Heart right ventricle (tissue), 16 donors: Measurements from ENCODE around the gene TSPOAP1. TPM values are rescaled to one million over a fixed set of nuclear protein-coding genes. Genes with fewer than 3 reads are reported as not detected.

Source experiments
- ATAC-seq, 8 donors: fragments of 200-7000 bp; cut with Tn5 transposase; one replicate each; pipeline ENCODE4 v1.9.1; 2020; ENCODE audit warnings: mild to moderate bottlenecking in 8 of 8, moderate library complexity in 8 of 8, moderate number of reproducible peaks in 1 of 8
- DNase-seq, 2 donors: peaks; one replicate each; pipeline ENCODE4 v3.0.0-alpha.2; 2020
- H3K27ac ChIP-seq, 10 donors: fragments of 200-600 bp; sonication (generic) in 2 of 10; one replicate each; pipeline versions ENCODE4 v1.5.0 to v1.8.0; 2020 to 2022; ENCODE audit warnings: mild to moderate bottlenecking in 3 of 10
- H3K27me3 ChIP-seq, 7 donors: fragments of 200-600 bp; one replicate each; pipeline ENCODE4 v1.8.0; 2021 to 2022; ENCODE audit warnings: mild to moderate bottlenecking in 2 of 7
- H3K36me3 ChIP-seq, 9 donors: fragments of 200-600 bp; sonication (generic) in 1 of 9; one replicate each; pipeline versions ENCODE4 v1.5.0 to v1.8.0; 2020 to 2022; ENCODE audit warnings: mild to moderate bottlenecking in 2 of 9
- H3K4me1 ChIP-seq, 9 donors: fragments of 200-600 bp; sonication (generic) in 1 of 9; one replicate each; pipeline versions ENCODE4 v1.5.0 to v1.8.0; 2020 to 2022; ENCODE audit warnings: mild to moderate bottlenecking in 4 of 9
- H3K4me3 ChIP-seq, 10 donors: fragments of 200-600 bp; sonication (generic) in 2 of 10; one replicate each; pipeline versions ENCODE4 v1.5.0 to v1.8.0; 2020 to 2022; ENCODE audit warnings: mild to moderate bottlenecking in 7 of 10, moderate library complexity in 2 of 10
- H3K9me3 ChIP-seq, 11 donors: fragments of 200-600 bp in 10 of 11; sonication (generic) in 2 of 11; one replicate each; pipeline versions ENCODE4 v1.5.0 to v1.8.0; 2013 to 2022; ENCODE audit warnings: mild to moderate bottlenecking in 2 of 11, control low read depth in 1 of 11, moderate library complexity in 1 of 11
- WGBS, 2 donors: extraction: QIAGEN DNeasy Blood & Tissue Kit; methylation state at CpG; one replicate each; pipeline ENCODE4 v1.1.7; 2013; ENCODE audit warnings: inconsistent platforms in 1 of 2; 5-methylcytosine and 5-hydroxymethylcytosine counted together
- intact Hi-C, 10 donors: fragments of 100-400 bp; cut with DNase I; formaldehyde crosslinking; loops; one replicate each; pipeline versions ENCODE4 v1.11.1 to v1.14.2; 2022
- polyA plus RNA-seq, 2 donors: library from polyadenylated mRNA; stranded (reverse); fragments of 200-250 nt; gene quantifications; one replicate each; pipeline ENCODE4 v1.2.3, GENCODE V29; 2013
- total RNA-seq, 10 donors: library from RNA; stranded (reverse); fragmentation: NEBNext Ultra II Directional in 3 of 10; extraction: Animal tissue kit (Norgen Biotek cat#: 25700) in 3 of 10; gene quantifications; one replicate each; pipeline versions ENCODE4 v1.2.1 to v1.2.4, GENCODE V29; 2021 to 2023
- TF ChIP-seq, protein P1 (sequence below), 9 donors: fragments of 200-600 bp; sonication (generic) in 2 of 9; IDR thresholded peaks; one replicate each; pipeline versions ENCODE4 v1.5.0 to v1.8.0; 2021 to 2022; ENCODE audit warnings: antibody characterized with exemption in 9 of 9, mild to moderate bottlenecking in 5 of 9, moderate library complexity in 1 of 9
- donor health status: Arrhythmogenic right ventricular cardiomyopathy.
- donor health status: ischemic (EF 13 %, LVEDD 7.1; RV severe dilation, severe dysfunction).
- donor health status: healthy with polysubstance abuse.
- donor health status: DM: no; HTN: yes; CAD: no.
- donor health status: DM: no; HTN: no; CAD: no.
- donor health status: ischemic (EF 25% LVEDD 6.9; RV normal size, moderate dysfunction).
- donor health status: ischemic (EF 25% LVEDD 5.7; RV mildly dilated, moderate dysfunction).
- donor health status: healthy.
- donor health status: DM: yes; HTN: yes; CAD: no.
- donor health status: Ischemic cardiomyopathy.
- donor health status: ischemic (EF 35%, LVEDD 5.7; RV mildly dilated, moderate dysfunction).
- donor health status: nonischemic (EF 11% LVEDD 7.7; RV severe dilation, severe dysfunction).
- donor health status: DM: yes; HTN: yes; CAD: no.
- donor health status: PGD.
- donor health status: ischemic (EF 29% LVEDD 5.4; RV normal size, mild dysfunction).
- donor health status: nonischemic (EF 23%, LVEDD 6.1; RV moderate dilation, normal function).

Gene TSPOAP1
- total and polyA plus RNA-seq, 12 donors: 1.6 to 35.6 (median 12.4) TPM

DNA sequence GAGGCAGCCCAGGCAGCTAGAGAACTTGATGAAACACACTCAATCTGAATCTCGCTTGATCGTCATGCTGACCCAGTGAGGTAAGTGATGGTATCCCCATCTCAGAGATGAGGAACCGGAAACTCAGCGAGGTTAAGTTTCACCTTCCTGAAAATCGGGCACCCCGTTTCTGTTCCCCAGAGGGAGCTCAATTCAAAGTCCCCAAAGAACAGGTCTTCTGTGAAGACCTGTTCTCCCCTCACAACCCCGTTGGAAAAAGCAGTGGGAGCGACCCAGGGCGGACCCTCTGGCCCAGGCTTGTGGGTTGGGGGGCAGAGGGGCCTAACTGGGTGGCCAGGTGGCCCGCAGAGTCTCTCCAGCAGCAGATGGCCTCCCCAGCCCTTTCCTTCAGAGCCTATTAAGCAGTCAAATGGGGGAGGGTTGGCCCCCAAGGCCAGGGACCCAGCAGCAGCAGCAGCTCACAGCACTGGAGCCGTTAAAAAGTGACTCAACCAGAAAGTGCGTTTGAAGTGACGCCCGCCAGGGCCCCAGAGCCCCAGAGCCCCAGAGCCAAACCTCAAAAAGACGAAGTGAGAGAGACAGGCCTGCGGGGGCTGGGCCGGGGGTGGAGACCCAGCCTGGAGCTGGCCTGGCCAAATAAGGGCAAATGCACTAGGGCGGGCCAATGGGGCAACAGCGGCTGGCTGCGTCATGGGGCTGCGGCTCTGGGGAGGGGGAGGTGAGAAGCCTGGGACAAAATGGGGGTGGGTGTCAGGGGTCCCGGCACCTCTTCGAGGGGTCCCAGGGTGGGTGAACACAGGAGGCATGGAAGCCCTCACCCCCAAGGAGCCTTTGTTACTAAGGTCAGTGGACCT is 9.2 kb upstream of the TSPOAP1 start:
- Histone ChIP-seq H3K27ac (peak overlapping the region in 8 of 10 donors; percentile 48 to 100 (median 76)), H3K4me1 (peaks cover 0 to 88% (median 20%) of the 10 kb centered on the region in 9 donors), H3K9me3 (no peaks in the 10 kb centered on the region), H3K27me3 (peaks cover 0 to 23% (median 3%) of the 10 kb centered on the region in 7 donors), H3K4me3 (peak overlapping the region in 5 of 10 donors; percentile 5 to 82 (median 22)), H3K36me3 (no peaks in the 10 kb centered on the region)
- WGBS, 2 donors: 36 to 40% methylated on average over 23 of the region's 23 CpGs
- DNase-seq (peak; percentile 71 to 73), ATAC-seq (peak; percentile 72 to 86 (median 80))
- TF ChIP-seq, protein P1, sequence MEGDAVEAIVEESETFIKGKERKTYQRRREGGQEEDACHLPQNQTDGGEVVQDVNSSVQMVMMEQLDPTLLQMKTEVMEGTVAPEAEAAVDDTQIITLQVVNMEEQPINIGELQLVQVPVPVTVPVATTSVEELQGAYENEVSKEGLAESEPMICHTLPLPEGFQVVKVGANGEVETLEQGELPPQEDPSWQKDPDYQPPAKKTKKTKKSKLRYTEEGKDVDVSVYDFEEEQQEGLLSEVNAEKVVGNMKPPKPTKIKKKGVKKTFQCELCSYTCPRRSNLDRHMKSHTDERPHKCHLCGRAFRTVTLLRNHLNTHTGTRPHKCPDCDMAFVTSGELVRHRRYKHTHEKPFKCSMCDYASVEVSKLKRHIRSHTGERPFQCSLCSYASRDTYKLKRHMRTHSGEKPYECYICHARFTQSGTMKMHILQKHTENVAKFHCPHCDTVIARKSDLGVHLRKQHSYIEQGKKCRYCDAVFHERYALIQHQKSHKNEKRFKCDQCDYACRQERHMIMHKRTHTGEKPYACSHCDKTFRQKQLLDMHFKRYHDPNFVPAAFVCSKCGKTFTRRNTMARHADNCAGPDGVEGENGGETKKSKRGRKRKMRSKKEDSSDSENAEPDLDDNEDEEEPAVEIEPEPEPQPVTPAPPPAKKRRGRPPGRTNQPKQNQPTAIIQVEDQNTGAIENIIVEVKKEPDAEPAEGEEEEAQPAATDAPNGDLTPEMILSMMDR (IDR thresholded peaks at IDR 0.05): no peak
- intact Hi-C loops: no loop called here

GRCh38 chr17:58337210-58337599 is 8.6 kb upstream of the TSPOAP1 start:
- H3K4me1 ChIP-seq: peaks cover 0 to 85% (median 20%) of the 10 kb centered on the region in 9 donors

DNA sequence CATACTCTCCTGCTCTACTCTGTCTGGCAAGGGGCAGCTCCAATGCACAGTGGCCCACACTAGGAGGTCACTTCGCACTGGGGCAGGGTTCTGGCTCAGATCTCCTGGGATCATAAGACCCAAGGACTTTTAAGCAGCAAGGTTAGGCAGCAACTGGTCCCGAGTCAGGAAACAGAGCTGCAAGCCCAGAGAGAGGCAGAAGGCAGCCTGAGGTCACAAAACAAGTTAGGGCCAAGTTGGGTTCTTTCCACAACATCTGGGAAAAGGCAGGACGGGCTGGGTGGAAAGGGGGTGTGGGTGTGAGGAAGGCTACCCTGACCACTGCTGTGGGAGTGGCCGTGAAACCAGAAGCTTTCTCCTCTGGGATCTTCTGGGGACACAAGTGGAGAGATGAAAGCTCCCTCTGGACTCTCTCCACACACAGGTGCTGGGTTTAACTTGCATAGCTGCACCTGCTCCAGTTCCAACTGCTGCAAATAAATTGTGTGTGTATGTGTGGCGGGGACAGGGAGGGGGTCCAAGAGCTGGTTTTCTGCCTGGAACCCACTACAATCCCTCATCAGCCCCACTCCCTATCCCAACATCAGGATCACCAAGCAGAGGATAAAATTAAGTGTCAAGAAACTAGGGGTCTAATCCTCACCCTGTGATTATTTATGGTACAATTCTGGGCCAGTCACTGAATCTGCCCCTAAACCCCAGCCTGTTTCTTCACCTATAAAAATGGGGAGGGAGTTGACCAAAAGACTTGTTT is 8.0 kb upstream of the TSPOAP1 start:
- Histone ChIP-seq H3K4me3 (peak overlapping the region in 1 of 10 donors; percentile 82), H3K27ac (peak overlapping the region in 8 of 10 donors; percentile 22 to 100 (median 76))
- peak in 6 of 8 donors; percentile 7 to 23 (median 16) for ATAC-seq

More at GRCh38 chr17:58337210-58337599, 8.6 kb upstream of the TSPOAP1 start:
- WGBS, 2 donors: 21 to 26% methylated on average over 7 of the region's 7 CpGs
- Histone ChIP-seq H3K27me3 (peaks cover 0 to 28% (median 3%) of the 10 kb centered on the region in 7 donors), H3K4me3 (peak overlapping the region in 2 of 10 donors; percentile 31 to 82), H3K36me3 (no peaks in the 10 kb centered on the region), H3K9me3 (no peaks in the 10 kb centered on the region), H3K27ac (peak overlapping the region in 8 of 10 donors; percentile 34 to 100 (median 76))
- DNase-seq (no peak), ATAC-seq (no peak)
- intact Hi-C loops: no loop called here
- TF ChIP-seq, protein P1 (IDR thresholded peaks at IDR 0.05): no peak

More for the DNA sequence above, 8.0 kb upstream of the TSPOAP1 start:
- H3K36me3 ChIP-seq: no peaks in the 10 kb centered on the region
- no peak for DNase-seq
- H3K27me3 ChIP-seq: peaks cover 0 to 33% (median 3%) of the 10 kb centered on the region in 7 donors
- no peaks in the 10 kb centered on the region for H3K9me3 ChIP-seq
- 35 to 43% methylated on average over 5 of the region's 5 CpGs for WGBS, 2 donors
- H3K4me1 ChIP-seq: peaks cover 0 to 80% (median 20%) of the 10 kb centered on the region in 9 donors
- TF ChIP-seq, protein P1 (IDR thresholded peaks at IDR 0.05): no peak
- intact Hi-C loops: no loop called here
